Brain pericyte (primary cell): ENCODE data around the gene ALOX12B.
"Not testable (repeated sequence)": the region's sequence is repeated elsewhere in the genome, so short reads cannot be mapped to it uniquely, and the experiment has no call there.

Experiments used
- DNase-seq: peaks from one replicate; pipeline ENCODE4 v3.0.0-alpha.2; 2012; ENCODE audit warnings: low read depth, low spot score

ALOX12B gene

DNA sequence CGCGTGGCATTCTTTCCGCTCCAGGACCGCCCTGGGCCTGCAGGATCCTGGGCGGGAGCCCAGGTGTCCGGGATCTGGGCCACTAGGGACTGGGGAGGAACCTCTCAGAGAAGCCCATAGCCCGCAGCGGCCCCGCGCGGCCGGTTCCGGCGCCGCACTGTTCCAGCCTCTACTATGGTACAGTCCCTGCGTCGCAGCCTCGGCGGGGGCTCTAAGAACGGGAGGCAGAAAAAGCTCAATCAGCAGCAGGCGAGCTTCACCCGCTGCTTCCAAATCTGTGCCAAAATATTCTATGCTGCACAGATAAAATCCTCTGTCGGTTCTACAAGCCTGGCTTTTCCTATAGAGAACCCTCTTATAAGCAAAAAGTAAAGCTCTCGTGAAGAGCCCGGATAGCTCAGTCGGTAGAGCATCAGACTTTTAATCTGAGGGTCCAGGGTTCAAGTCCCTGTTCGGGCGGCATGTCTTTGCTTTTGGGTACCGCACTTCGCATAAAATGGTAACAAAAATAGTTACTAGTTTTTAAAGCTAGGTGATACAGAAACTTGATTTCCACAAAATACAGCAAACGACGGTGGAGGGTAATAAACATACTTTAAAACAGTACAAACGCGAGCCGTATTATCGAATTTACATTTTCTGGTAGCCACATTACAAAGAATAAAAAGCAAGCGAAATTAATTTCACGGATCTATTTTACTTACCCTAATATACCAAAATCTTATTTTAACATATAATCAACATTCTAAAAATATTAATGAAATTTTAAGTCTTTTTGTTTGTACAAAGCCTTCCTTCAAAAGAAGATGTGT is 31.5 kb upstream of the ALOX12B start:
- peak; percentile 68 for DNase-seq

DNA sequence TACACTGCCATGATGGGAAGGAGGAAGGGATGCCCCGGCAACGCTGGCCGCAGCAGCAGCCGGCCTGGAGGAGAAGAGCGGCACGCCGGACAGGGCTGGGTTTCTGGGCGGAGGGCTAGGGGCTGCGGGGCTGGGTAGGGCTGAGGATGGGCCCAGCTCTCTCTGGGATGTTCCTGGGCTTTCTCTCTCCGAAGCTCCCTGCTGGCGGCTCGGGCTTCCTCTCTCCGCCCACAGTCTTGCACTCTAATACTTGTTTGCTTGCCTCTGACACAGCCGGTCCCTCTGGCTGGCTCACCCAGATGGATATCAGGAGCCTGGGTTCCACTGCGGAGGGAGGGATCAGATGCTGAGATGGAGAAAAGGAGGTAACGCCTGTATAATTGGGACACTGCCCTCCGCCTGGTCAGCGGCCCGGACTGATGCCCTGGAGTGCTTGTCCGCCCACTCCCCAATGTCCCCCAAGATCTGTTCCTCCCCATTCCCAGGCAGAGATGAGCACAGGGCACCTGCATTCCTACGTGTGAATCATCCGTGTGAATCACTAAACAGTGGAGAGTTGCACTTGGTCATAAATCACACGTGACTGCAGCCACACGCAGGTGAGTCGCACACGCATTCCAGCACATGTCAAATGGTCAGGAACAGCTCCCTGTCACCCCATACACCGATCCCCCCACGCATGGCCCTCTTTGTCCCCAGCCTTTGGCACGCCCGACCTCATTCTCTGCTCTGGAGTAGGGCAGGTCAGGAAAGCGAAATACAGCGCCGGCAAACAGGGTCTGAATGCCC is 30.7 kb upstream of the ALOX12B start, which contains the start of gene ALOXE3:
ALOXE3 (minus strand) TSS at position 535 of the 789 bp plus-strand sequence; CDS start at position 11, 524 bp downstream.
- DNase-seq = no peak

DNA sequence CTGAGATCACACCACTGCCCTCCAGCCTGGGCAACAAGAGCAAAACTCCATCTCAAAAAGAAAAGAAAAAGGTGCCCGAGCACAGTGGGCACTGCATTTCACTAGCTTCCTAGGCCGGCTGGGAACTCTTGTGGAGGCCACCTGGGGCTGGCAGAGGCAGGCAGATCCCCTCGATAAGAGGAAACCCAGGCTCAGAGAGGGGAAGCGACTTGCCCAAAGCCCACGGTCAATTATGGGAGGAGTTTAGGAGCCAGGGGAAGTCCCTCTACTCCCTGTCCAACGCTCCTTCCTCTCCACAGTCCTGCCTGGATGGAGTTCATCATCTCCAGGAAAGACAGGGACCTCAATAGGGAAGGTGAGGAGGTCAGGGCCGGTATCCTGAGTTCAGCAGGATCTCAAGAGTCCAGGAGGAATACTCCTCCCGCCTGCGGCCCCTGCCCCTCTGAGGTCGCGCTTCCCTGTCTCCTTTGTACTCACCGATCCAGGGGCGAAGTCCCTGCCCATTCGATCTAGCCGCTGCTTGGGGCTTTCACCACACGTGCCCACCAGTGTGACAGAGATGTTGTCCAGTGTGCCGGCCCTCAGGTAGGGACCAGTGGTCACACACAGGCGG is 30.0 kb upstream of the ALOX12B start:
- DNase-seq = no peak

DNA sequence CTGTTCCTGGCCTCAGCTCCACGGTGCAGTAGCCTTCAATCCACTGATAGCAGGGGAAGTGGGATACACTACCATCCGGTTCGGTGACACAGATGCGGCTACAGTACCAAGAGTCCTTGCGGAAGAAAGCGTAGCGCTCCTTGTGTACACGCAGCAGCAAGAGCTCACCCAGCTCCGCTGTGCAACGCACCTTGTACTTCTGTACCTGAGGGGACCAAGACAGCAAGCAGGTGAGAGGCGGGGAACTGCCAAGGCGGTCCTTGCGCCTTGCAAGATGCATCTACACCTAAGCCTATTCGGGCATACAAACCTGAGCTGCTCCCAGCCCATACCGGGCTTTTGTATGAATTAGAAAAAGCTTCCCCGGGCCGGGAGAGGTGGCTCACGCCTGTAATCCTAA is 29.3 kb upstream of the ALOX12B start:
- DNase-seq = no peak

DNA sequence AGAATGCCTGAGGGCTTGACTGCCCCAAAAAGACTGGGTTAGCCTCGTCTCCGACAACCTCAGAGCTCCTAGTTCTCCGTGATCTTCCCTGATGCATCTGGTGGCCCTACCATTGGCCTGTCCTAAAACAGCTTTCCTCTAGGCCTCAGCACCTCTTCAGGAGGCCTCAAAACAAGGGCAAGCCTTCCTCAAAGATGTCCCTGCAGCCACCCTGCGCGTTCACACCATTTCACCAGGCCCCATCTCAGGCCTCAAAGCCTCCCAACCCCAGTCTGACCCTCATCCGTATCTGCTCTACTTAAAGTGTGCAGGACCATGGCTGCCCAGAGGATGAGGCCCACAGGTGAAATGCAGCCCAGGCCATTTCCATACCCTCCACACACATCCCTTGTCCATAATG is 23.4 kb upstream of the ALOX12B start:
- DNase-seq = no peak

DNA sequence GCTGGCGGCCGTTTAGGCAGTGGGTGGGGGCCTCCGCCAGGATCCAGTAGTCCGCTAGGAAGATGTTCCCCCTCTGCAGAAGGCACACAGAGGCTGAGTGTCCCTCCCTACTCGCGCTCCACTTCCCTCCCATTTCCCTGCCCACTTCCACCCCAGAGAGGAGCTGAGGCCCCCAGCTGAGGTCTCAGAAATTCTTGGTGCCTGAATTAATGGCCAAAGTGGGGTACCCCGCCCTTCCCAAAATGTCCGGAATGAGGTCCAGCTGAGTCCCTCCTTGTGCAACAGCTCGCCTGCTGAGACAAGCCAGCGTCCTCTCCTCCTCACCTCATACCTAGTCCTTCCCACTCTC is 22.9 kb upstream of the ALOX12B start:
- no peak for DNase-seq

DNA sequence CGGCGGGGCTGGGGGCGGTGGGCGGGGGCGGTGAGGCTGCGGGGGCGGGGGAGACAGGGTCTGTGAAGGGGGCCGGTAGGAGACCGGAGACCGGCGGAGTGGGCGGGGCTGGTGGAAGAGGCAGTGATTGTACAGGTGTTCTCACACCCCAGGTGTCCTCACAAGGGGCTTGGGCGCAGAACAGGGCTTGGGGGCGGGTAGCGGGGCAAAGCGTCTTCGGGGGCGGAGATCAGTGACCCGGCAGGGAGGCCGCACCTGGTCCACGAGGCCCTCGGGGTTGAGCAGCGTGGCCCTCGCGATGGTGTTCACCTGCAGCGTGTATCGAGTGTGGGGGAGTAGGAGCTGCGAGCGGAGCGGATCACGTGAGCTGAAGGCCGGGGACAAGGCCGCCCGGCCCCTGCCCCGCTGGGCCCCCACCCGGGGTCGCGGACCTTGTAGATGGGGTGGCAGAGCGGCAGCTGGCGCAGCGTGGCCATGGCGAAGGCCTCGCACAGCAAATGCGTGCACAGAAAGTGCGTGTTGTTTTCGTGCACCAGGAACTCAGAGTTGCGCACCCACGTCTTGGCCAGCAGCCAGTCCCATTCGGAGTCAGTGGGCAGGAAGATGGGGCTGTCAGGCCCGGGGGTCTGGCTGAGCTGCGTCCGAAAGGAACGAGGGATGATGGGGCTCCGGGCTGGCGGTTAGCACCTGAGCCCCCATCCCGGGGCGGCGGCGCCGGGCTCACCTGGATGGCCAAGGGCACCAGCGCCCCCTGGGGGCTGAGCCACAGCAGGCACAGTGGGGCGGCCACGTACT is 22.3 kb upstream of the ALOX12B start:
- no peak for DNase-seq

DNA sequence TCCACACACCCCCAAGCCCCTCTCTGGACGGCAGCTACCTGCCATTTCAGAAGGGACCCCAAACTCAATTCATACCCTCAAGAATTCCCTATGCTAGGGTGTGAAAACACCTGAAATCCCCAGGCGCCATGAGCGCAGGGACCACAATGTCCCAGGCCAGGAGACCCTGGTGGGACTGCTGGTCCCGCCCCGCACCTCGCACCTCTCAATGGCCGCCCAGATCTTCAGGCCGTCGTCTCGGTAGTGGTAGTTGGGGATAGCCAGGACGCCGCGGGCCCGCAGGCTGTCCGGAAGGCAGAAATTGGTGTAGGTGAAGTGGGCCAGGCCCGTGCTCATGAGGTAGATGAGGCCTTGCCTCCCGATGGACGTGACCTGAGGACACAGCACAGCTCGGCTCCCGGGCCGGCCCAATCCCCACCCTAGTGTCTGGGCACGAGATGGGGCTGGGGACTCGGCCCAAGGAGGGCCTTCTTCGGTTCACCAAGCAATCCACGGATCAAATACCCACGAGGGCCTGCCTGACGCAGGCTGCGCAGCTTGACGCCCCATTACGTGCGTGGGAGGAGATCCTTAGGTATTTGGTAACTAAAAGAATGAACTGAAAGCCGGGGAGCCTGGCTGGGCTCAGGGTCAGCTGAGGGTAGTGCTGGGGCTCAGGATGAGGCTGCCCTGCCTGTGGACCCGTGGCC is 21.6 kb upstream of the ALOX12B start:
- DNase-seq = no peak

DNA sequence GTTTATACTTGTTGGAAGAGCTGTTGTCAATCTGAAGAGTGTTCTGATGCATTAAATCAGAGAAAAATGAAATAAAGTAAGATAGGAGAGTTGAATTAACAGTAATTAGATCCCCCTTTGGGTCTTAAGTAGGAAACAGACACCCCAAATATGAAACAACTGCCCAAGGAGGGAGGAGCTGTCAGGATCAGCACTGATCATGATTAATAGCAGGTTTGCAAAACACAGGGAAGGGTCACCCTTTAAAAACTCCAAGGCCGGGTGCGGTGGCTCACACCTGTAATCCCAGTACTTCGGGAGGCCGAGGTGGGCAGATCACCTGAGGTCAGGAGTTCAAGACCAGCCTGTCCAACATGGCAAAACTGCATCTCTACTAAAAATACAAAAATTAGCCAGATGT is 19.5 kb upstream of the ALOX12B start:
- DNase-seq = not testable (repeated sequence)

DNA sequence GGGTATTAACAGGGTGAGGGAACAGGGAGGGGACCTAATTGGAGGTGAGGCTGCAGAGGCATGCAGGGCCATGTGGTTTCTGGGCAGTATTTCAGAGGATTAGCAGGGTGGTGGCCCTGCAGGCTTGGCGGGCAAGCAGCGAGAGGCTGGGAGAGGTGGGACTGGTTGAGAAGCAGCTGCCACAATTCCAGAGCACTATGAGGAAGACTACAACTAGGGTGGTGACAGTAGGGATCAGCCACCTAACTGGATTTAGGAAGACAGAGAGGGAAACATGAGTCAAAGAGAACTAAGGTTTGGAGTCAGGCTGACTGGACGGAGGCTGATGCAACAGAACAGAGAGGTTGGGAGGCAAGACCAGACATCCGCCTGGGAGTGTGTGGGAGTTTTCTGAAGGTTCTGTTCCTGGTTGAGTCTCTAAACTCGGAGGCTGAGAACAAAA is 18.5 kb upstream of the ALOX12B start:
- no peak for DNase-seq

DNA sequence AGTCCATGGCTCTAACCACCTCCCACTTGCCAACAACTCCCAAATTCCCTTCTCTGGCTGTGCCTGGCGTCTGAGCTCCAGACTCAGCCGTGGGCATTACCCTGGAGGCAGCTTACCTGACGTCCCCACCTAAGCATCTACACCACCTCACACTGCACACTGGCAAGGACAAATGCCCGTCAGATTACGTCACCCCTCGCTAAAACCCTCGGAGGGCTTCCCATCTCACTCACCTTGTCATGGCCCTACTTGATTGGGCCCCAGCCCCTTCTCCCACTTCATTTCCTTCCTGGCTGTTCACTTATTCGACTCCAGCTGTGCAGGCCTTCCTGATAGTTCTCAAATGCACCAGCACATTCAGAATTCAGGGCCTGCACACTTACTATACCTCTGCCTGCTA is 17.4 kb upstream of the ALOX12B start:
- no peak for DNase-seq

DNA sequence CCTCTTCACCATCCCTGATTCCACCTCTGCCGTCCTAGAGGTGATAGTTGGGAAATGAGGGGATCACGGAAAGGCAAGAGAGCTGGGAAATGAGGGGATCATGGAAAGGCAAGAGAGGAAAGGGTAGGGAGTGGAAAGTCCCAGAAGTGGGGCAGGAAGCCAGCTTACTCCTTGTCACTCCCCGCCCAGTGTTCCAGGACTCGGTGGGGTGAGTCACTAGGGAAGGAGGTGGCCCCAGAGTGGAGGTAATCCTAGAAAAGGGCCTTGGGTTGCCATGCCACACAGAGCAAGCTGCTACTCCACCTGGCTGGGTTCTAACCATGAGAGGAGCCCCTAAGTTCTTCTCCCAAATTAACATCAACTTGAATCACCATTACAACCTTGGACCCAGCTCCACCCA is 16.0 kb upstream of the ALOX12B start:
- DNase-seq = no peak

DNA sequence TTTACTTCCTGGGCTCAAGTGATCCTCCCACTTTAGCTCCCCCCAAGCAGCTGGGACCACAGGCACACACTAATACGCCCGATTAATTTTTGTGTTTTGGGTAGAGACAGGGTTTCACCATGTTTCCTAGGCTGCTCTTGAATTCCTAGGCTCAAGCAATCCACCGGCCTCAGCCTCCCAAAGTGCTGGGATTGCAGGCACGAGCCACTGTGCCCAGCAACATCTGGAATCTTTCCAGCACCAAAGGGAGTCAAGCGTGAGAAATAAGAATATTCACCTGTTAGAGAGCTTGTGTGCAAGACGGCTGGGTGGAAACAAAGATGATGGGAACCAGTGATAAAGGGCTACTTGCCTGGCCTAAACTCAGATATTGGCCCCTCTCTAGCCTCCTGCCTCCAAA is 14.2 kb upstream of the ALOX12B start:
- DNase-seq = no peak

DNA sequence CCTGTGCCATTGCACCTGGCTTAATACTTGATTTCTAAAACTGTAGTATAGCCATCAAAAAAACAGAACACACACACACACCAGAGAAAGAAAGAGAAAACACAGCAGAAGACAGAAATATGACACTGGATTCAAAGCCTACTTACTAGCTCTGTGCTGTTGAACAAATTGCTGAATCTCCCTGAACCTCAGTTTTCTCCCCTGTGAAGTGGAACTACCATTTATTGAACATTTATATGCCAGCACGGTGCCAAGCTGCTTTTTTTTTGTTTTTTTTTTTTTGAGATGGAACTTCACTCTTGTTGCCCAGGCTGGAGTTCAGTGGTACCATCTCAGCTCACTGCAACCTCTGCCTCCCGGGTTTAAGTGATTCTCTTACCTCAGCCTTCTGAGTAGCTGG is 13.2 kb upstream of the ALOX12B start:
- no peak for DNase-seq

DNA sequence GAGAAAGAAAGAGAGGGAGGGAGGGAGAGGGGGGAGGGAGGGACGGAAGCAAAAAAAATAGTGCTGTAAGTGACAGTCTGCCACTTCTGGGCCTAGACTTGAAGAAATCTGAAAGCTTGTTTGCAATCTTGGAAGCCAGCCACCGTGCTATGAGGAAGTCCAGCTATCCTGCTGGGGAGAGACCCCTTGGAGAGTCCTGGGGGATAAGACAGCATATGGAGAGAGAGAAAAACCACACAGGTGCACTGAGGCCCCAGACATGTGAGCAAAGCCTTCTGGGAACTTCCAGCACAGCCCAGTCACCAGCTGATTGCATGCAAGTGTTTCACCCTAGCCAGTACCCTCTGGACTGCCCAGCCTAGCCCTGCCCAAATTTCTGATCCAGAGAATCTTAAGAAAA is 12.6 kb upstream of the ALOX12B start:
- DNase-seq = no peak

DNA sequence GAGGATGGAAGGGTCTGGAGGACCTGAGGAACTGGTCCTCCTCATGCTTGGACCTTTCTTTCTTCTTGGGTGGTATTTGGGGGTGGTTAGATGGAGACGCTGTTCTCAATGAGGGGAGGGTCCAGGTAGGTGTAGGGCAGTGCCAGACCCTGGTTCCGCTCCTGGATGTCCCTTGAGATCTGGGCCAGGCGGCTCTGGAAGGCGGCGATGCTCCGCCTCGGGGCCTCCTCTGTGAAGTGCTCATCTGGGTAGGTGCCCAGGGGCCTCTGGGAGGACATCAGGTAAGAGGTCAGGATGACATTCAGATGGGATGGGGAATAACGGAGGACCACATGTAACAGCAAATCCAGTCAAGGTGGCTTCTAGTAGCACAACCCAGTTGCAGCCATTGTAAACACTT is 9.0 kb upstream of the ALOX12B start:
- DNase-seq = no peak

DNA sequence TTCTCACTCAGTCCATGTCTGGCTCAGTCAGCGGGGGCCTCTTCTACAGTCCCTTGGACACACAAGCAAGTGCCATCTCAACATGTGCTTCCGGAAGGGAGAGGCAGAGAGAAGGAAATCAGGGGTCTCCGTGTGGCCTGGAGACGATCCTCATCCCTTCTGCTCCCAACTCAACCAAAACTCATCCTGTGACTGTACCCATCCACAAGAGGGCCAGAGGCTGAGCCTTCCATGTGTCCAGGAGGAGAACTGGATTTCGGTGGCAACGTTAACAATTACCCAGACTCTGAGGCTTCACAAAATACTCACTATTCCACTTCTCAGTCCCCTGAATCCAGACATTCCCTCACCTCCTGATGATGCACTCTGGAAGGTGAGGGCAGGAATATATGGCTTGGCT is 7.8 kb upstream of the ALOX12B start:
- DNase-seq = no peak

DNA sequence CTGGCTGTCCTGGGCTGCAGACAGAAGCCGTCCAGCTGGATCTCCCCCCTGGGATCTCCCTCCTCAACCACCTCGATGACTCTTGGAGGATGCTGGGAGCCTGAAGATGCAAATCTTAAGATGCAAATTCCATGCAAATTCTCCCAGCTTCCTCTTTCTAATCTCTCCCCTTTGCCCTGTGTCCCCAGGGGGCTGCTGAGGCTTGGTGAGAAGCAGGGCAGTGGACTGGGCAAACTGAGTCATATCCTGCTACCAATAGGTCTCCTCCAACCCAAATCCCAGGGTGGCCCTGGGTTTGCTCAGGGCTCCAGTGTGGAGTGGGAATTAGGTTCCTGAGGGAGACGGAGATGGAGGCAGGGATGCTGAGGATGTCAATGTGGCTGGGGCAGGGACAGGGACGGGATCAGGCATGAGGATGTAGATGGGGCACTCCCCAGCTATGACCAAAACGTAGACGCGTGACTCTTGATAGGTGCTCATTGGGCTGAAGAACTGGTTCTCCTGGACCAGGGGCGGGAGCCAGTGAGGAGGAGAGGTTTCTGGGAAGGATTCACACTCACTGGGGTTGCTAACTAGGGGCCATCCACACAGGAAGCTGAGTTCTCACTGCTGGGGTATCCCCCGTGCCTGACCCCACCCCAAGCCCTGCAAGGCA is 3.6 kb upstream of the ALOX12B start:
- DNase-seq = no peak

DNA sequence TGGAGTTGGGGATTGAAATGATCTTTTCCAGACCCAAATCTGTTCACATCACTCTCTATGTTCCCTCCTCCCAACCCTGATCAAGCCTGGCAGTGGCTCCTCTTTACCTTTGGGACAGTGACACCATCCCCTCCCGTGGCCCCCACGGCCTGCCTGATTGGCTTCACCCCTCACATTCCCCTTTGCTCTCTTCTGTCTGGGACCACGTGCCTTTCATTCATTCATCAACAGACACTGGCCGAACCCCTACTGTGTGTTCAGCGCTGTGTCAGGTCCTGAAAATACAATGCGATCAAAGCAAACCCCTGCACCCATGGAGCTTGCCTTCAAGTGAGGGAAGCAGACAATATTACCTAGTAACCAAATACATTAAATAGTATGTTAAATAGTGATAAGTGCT is 2.2 kb upstream of the ALOX12B start:
- DNase-seq = no peak

DNA sequence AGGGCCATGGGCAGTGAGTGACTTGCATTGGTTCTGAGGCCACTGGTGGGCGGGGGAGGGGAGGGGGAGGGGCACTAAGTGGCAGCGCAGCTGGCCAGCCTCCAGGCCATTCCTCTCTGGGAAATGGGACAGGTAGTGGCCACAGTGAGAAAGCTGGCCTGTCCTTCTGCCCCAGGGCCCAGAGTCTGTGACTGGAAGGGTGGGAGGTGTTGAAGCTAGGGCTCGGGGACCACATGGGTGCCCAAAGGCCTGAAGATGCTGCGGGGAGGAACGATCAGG is 375 bp upstream of the ALOX12B start:
- no peak for DNase-seq

DNA sequence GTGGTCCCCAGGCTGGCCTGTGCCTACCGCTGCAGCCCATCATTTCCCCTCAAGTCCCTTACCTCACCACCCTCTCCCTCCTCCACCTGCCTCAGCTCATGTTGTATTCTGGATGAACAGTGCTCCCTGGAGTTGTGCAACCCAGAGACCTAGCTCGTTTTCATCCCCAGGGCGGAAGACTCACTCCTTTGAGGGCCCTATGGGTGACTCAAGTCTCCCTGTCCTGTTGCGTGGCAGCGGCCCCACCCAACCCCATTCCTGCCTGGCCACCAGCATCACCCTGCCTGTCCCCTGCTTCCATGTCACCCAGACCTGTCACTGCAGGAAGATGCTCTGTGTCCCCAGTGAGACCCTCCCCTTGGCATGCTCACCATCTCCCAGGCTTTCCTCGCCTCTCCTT is 3.3 kb downstream of the ALOX12B start:
- DNase-seq = no peak
